Activated CD4-positive, alpha-beta T cell treated with anti-CD3 and anti-CD28 coated beads for 1 hour (primary cell): Measurements from ENCODE around the gene CEP192.

Experiments used
- DNase-seq: peaks from one replicate; pipeline ENCODE4 v3.0.0-alpha.2; 2020

CEP192 gene

DNA sequence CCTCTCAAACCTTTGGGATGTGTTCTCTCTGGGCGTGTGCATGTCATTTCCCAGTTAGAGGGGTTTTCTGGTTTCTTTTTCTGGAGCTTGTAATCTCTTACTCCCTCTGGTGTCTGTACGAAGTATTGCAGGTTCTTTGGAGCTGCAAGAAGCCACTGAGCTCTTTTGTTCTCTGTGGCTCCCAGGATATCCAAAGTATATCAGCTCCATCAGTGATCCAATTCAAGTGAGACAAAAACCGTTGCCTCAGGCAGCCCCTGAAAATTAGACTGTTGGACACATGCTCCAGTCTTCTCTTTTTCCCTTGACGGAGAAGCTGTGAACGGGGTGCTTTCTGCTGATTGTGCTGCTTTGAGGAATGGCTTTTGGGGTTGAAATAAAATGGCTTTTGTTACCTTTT, 168.4 kb downstream of the CEP192 start:
- DNase-seq: no peak

DNA sequence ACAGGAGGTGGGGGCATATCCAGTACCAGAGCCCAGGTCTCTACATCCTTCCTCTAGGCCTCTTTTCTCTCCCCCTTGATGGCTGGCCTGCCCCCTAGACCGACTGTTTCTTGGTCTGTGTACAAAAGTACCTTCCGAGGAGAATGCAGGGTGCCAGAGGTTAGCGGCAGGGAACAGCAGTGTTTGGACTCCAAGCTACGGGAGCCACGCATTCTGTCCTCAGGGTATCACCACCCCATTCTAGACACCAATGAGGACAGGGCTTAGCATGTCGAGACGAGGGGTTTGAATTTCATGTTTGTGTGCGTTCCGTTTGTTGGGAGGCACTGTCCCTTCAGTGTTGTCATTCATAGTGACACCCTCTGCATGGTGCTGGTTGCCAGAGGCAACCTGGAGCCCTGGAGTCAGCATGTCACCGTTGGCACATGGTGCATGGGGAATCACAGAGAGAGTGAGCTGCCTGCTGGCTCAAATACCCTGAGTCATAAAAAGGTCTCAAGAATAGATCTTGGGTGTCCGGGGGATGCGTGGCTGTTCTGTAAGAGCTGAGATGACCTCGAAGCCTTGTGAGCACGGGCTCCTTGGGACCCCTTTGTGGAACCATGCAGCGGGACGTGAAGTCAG, 170.2 kb downstream of the CEP192 start:
- no peak for DNase-seq

DNA sequence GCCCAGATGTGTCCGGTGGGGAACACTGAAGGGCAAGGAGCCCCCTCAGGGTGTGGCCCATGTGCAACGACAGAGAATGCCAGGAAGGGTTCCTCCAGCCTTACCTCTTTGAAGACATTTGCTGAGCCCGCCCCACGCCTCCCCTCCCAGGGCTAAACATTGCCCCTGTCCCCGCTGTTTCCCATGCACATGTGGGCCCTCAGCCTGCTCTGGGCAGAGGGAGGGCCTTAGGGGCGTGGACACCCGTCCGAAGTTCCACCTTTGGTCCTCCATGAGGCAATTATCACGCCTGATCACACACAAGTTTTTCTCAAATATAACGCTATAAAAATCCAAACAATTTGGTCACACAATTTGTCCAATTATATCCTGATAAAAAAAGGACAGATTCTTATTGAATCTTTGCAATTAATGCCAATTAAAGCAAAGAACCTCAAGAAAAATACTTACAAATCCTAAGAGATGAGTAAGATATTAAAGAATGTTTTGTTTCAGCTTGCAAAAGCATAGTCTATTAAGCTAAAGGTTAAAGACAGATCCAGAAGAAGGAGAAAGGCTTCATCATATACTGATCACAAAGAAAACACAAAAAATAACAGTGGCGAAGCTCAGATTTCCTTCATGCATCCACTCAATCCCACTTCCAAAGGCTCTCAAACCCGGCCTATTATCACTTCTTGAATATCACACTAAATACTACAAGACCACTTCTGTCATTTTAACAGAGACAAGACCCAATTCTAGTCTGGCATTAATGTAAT, 172.2 kb downstream of the CEP192 start:
- no peak for DNase-seq

DNA sequence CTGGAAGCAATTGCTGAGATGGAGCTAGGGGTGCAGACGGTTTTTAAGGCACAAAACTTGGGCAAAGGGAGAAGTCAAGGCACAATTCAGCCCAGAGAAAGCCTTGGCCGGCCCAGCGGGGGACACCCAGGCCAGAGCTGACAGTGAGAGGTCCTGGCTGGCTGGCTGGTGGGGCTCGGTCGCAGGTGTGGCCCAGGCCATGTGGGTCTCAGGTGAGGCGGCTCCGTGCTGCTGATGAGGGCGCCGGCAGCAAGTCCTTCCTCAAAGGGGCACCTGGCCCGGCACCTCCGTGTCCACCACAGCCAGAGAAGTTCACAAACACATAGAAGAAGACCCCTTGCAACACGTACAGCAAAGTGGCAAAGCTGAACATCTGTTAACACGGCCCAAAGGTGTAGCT, 173.2 kb downstream of the CEP192 start:
- no peak for DNase-seq

DNA sequence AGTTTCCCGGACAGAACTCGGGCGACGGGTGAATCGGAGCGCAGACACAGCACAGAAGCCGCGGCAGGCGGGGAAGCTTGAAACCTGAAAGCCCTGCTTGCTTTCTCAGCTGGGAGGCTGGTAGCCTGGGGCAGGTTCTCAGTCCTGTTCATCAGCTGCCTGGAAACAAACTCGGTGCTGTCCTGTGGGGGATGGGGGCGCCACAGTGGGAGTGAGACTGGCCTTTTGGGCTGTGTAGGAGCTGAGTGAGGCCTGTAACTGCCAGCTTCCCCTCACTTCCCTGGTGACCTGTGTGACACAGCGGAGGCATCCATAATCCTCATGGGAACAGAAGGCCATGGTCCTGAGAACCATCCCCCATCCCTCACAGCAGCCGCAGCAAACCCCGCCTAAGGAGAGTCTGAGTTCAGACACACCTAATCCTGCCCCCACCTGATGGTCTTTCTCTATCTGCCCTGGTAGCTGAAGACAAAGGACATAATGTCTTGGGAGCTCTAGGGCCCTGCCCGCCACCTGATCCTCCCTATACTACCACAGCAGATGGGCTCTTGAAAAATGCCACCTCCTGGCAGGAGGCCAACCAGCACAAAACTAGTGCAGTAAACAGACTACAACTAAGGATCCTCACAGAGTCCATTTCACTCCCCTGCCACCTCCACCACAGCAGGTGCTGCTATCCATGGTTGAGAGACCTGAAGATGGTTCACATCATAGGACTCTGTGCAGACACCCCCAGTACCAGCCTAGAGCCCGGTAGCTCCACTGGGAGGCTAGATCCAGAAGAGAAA, 174.7 kb downstream of the CEP192 start:
- no peak for DNase-seq

DNA sequence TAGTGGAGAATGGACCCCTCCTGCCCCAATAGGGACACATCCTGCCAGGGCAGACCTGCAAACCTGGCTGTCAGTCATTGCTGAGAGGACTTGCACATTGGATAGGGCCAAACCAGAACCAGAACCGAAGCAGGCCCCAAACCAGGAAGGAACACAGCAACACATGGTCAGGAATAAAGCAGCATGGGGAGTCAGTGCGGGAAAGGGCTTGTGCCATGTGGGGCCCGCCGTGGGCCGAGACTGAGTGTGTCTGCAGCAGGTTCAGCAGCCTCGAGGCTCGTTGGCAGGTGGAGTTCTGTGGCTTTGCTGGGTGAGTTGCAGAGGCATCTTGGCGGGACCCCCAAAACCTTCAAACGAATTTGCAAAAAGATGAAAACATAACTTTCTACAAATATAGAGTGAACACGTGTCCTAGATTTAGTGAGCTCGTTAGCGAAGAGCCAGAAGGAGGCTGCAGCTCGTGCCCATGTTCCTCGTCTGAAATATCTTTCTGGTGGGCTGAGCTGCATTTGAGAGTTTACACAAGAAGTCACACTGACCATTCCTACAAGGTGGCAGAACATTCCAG, 182.5 kb downstream of the CEP192 start:
- no peak for DNase-seq
